CD4-positive, alpha-beta T cell treated with Interleukin-4 for 1 hour (primary cell): ENCODE measurements around the gene UBQLN4.
"Not testable (repeated sequence)": the region's sequence is repeated elsewhere in the genome, so short reads cannot be mapped to it uniquely, and the experiment has no call there.

Experiments used
- DNase-seq, 2 donors: peaks; one replicate each; pipeline ENCODE4 v3.0.0-alpha.2; 2020 to 2022

Gene UBQLN4

DNA sequence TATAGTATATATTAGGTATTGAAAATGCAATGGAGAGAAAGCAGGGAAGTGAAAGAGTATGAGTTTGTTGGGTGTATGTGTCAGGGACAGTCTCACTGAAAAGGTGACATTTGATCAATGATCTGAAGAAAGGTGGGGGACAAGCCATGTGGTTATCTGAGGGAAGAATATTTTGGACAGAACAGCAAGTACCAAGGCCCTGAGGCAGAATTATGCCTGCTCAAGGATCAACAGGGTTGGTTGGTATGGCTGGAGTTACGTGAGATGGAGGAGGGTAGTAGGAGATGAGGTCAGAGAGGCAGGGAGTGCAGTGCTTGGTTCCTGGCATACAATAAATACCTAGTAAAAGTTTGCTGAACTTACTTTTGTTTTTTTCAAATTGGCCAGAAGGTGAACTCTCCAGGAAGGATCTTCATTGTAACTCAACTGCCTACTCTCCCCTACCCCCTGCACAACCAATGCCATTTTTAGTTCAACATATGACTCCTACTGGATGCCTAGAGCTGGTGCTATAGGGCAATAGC, 2.8 kb upstream of the UBQLN4 start:
- DNase-seq = no peak

DNA sequence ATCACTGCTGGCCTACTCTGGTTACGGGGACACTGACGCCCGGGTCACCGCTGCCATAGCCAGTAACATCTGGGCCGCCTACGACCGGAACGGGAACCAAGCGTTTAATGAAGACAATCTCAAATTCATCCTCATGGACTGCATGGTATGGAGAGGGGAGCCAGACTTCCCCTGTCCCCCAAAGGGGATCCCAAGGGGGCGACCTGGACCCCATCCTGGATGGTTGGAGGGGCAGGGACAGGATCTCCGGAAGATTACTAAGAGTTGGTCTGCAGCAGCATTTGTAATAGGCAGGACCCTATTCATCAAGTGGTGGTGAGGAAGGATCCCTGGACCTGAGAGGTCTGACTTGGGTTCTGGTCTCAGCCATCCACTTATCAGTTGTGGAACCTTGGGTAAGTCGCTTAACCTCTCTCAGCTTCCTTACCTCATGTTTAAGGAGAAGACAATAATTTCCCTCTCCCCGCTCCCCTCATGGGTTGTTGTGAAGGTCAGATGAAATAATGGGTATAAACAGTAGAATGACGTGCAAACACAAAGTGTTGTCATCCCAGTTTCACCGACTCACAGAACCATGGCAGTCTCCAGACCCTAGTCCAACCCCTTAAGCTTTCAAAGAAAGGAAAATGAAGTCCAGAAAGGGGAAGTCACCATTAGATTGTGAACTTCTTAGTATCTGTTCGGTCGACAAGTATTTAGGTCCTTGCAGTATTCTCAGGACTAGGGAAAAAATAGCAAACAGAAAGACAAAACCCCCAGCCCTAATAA, 1.9 kb upstream of the UBQLN4 start:
- DNase-seq = no peak

DNA sequence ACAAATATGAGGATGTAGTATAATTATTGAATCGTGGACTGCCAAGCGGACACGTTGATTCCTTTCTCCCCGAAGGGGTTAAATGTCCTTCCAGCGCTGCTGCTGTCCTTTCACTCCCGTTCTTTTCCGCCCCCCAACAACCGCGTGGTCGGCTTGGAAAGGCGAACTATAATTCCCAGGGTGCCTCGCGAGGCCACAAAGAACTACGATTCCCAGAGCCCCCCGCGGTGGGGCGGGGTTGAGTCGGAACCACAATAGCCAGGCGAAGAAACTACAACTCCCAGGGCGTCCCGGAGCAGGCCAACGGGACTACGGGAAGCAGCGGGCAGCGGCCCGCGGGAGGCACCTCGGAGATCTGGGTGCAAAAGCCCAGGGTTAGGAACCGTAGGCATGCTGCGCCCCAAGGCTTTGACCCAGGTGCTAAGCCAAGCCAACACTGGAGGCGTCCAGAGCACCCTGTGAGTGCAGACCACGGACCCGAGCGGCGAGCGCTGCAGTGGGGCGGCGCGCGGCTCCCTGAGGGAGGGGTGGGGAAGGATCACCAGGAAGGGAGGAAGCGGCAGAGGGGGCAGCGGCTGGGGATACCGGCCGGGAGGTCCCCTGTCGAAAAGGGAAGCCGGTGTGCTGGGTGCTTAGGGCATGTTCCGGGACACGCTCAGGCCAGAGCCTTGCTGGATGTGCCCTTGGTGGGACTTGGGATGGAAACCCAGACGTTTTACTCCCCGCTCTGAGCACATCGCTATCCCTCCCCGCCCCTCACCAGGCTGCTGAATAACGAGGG, 1.1 kb upstream of the UBQLN4 start, which contains the start of gene LAMTOR2:
Gene LAMTOR2, plus strand, starts transcription at position 283 of the 781 bp plus-strand sequence. Its CDS starts 108 bp downstream, at position 391.
- DNase-seq = peak; percentile 94 to 96

DNA sequence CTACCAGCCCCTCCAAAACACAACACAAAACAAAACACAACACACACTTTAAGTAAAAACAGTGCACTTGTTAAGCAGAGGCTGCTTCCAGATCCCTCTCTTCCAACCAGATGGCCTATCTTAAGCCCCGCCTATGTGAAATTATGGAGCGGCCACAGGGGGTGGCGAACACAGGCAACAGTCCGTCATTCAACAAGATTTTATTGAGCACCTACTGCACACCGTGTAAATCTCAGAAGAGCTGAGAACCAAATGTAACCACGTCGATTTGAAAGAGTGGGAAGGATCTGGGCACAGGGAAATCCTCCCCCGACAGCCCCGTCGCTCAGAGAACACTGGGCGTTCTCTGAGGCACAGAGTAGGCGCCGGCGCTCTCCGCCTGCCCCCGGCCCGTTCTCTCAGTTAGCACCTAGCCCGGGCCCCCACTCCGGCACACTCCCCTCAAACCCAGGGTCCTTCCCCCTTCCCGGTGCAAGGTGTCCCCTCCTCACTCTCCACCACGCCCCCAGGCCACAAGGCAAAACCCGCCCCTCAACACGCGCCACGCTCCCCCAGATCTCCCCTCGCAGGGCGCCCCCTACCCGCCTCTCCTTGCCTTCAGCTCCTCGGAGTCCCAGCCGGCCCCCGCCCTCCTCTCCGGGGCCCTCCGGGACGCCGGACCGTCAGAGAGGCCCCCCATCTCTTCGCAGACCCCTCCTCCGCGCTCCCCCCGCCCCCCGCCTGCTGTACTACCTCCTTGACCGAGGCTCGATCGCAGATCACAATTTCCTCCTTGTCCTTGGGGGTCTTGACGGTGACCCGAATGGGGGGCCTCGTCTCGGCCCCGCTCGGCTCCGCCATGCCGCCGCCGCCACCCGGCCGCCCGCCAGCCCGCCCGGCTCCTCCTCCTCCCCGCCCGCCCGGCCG, 483 bp downstream of the UBQLN4 start:
- peak; percentile 62 to 73 for DNase-seq

DNA sequence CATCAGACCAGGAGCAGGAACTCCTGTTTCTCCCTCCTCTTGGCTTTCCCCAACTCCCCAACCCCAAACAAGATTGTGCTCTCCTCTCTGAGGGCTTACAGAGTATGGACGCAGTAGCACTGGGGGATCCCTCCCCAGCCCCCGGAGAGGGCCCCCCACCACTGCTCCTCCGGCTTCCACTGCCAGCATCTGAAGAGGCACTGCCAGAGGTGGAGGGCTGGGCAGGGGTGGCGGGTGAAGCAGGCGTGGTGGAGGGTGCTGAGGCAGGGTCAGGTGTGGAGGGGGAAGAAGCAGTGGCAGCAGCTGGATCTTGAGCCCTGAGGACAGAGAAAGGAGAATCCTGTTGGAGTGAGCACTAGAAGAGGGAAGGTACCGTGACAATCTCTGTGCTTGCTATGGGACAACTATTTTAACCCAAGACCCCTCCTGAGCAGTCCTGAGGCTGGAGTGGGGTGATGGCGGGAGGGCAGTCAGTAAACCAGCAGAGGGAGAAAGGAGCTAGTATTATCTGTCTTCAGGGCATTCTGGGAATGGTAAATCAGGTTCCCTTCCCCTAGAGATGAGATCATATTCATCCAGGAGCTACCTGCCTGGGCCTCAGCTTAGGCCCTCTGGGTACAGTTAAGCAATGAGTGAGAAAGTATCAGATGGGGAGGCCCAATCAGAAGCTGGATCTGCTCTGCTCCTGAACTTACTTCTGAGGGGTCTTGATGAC, 2.4 kb downstream of the UBQLN4 start:
- DNase-seq = no peak

DNA sequence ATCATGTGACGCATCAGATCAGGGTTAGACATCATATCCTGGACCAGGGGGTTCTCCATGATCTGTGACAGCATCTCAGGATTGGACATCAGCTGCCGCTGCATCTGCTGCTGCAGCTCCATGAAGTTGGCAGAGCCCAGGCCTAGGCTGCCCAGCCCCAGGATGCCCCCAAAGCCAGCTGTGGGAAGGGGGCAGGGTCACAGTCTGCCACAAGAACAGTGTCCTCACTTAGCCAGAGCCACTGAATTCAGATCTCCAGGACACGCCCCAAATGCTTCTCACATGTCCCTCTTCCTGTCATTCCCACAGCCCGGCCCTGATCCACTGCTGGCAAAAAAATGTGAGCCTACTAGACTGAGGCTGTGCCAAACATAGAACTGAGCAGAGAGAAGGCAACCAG, 3.2 kb downstream of the UBQLN4 start:
- no peak for DNase-seq

DNA sequence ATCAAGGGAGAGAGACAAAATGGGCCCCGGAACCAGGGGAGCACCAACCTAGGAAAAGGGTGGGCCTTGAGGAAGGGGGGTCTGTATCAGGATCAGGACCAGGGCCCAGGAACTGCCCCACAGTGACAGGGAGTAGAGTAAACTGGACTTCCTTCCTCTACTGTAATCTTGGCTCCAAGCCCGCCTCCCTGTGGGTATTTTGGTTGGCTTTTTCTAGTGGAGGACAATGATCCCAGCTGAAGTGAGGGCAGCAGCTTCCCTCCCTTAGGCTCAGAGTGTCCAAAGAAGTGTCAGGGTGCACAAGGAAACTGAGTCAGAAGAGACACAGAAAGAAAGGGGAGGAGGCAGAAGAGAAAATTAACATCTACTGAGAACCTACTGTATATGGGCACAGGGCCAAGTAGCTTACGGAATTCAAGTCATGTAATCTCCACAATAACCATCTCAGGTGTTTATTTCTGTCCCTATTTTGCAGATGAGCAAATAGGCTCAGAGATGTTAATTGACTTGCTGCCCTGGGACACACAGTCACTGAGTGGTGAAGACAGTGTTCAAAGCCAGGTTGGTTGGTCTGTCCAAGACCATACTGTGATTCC, 4.8 kb downstream of the UBQLN4 start:
- no peak for DNase-seq

DNA sequence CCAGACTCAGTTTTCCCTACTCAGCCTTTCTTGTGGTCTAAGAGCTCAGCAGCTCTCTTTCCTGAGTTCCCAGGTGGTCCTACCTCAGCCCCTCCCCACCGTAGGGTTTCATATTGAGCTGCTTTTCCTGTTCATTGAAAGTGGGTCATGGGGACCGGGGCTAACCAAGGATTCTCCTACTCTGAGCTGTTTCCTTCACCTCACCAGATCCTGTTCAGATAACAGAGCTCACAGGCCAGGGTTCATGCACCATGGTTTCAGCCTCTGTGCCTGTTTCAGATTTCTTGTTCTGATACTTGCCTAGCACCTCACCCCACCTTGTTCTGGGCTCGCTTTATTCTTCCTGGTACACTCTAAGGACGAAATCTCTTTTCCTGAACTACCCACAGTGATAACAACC, 8.5 kb downstream of the UBQLN4 start:
- no peak for DNase-seq

DNA sequence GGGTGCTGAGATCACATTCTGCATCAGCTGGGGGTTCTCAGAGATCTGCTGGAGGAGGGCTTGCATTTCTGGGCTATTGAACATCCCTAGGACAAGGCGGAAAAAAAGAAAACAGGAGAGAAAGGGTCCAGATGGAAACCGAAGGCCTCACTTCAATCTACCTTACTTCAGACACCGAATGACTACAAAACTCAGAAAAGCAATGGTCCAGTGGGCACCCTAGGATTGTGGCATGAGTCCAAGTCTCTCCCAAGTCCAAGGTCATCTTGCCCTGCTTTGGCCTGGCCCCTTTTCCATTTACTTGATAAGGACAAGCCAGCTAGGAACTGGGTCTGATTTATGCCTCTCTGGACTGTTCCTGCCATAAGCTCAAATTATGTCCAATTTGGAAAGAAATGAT, 10.8 kb downstream of the UBQLN4 start:
- no peak for DNase-seq

DNA sequence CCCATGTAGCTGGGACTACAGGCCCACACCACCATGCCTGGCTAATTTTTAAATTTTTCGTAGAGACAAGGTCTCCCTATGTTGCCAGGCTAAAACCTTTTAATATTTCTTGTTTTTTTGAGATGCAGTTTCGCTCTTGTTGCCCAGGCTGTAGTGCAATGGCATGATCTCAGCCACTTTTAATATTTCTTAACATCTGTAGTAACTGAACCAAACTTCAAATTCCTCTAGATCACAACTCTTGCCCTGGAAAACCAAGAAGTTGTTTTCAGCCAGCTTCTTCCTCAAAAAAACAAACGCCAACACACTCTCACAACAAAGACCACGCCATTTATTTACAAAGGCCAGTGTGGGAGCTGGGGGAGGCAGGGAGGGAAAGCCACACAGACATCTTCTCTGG, 18.6 kb downstream of the UBQLN4 start:
- DNase-seq = not testable (repeated sequence)

DNA sequence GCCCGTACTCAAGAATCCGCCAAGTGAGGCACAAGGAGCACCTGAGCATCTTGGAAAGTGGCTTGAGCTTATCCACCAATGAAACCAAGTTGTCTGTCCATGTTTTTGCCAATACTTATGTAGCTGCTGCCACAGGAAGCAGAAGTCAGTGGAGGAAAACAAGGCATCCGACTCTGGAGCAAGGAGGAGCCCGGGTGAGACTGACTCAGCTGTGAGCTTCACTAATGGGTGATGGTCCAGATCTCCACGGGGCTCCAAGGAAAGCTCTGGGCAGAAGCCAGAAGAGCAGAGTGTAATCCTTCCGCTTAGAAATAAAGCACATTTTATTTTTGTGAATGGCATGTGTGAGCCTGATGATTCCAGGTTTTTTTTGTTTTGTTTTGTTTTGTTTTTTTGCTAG, 20.6 kb downstream of the UBQLN4 start:
- DNase-seq = no peak

DNA sequence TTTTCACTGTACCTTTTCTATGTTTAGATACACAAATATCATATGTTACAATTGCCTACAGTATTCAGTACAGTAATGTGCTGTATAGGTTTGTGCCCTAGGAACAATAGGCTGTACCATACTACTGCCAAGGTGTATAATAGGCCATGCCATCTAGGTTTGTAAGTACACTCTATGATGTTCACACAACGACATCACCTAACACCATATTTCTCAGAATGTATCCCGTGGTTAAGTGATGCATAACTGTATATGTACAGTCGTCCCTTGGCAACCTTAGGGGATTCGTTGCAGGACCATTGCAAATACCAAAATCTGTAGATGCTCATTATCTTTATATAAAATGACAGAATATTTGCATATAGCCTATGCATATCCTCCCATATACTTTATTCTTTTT, 27.0 kb downstream of the UBQLN4 start:
- no peak for DNase-seq

DNA sequence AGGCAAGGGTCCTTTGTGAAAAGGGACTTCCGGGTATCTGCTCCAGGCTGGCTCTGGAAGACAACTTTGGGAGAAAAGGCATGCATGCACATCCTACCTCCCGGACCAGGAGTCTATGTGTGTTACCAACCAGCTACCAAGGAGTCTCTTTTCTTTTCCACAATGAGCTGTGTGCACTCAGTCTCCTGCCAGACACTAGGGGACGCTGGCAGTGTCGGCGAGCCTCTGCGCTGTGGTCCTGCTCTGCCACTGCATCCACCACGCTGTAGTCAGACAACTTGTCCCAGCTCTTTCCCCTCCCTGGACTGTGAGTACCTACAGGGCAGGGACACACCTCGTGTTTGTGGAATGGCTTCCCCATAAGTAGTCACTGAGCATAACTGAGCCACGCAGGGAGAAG, 27.7 kb downstream of the UBQLN4 start:
- DNase-seq = peak; percentile 24 to 33

DNA sequence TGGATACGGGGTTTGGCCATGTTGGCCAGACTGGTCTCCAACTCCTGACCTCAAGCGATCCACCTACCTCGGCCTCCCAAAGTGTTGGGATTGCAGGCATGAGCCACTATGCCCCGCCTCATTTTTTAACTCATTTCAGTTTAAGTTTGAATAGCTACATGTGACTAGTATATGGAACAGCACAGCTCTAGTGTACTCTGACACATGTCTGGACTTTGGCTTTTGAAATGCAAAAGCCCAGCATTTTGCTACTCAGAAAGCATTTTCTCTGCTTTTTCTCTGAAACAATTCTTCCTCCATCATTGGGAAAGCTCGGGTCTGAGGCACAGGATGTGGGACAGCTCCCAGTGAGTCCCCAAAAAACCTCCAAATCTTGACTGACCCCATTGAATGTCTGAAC, 28.8 kb downstream of the UBQLN4 start:
- no peak for DNase-seq

DNA sequence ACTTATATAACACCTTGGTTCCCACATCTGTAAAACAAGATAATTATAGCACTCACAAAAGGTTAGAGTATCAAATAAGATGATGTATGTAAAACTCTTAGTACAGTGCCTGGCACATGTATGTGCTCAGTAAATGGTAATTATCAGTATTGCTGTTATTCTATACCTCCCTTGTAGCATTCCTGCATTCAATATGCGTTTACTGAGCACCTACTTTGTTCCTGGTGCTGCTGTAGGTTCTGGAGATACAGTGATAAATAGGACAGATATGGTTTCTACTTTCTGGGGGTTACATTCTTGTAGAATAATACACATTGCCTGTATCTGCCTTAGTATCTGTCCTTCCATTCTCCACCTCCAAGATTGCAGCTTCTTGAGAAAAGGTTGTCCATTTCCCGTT, 31.6 kb downstream of the UBQLN4 start:
- no peak for DNase-seq

DNA sequence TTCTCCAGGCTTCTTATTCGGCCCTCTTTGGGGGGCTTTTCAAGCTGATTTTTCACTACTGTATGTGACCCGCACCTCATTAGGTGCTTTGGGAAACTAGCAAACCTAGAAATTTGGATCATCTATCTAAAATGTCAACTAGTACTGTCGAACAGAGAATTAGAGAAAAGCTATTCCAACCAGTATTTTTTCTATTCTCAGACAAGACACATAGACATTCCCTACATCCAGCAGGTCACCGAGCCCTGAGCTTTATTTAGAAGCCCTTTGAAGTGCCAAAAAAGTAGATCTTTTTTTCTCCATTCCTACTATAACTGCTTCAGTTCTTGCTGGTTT, 32.5 kb downstream of the UBQLN4 start:
- DNase-seq = no peak

DNA sequence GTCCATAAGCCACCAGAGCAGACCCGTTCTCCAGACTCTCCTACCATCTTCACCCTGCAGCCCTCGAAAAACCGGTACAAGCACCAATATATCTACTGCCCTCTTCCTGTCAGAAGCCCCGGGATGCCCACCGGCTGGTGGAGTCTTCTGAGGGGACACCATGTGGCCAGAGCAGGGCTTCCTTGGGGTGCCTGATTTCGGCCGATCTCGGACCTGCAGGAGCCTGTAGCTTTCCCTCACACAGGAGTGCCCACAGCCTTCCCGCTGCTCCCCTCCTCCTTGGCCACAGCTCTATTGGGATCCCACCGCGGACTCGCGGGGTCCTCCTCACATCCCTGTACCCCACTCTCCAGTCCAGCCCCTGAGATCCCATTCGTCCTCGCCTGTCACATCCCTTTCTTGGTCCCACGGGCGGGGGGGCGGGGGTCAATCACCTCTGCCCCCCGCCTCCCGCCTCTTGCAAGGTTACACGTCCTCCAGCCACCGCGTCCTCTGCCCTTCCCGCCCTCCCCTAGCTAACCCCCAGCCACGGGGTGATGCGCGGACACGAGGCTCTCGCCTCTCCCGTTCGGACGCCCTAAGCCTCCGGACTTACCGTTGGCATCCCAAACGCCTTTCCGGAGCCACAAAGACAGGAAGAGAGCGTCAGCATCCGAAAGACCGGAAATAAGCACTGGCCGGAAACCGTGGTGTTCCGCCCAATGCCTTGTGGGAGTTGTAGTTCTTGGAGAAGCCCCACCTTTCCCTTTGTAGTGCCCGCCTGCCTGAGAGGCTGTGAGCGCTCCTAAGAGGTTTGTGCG, 33.1 kb downstream of the UBQLN4 start, which contains the start of gene SSR2:
Gene SSR2, minus strand, starts transcription at position 659 of the 800 bp plus-strand sequence. CDS start 784 bp downstream, outside the sequence.
- DNase-seq = peak; percentile 89 to 91

DNA sequence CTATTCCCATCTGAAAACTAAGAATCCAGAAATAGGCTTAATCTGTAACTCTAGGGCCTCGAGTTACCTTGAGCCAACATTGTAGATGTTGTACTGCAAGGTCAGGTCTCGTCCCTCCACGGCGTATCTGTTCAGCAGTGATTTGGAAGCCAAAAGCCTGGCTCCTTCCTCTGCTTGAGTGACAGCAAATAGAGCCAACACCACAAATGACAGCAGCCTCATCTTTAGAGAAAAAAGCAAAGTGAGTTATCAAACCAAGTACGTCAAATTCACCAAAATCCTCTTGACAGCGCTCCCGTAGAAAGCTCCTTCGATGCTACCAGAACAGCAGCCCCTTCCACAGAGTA, 33.7 kb downstream of the UBQLN4 start:
- no peak for DNase-seq

DNA sequence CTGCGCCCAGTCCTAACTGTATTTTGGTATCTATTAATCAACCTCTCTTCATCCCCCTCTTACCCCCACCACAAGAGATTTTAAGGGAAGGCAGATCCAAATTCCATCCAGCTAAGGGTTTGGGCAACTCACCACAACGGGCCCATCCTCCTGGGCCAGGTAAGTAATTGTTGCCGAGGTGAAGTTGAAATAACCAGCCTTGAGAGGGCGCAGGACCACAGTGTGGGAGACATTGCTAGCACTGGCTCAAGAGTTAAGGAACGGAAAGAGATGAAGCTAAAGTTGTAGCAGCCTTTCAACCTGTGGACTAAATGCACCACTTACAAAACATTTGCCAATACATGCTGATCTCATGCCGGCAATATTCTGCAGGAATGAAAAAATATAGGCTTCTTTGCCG, 38.8 kb downstream of the UBQLN4 start:
- DNase-seq = no peak

DNA sequence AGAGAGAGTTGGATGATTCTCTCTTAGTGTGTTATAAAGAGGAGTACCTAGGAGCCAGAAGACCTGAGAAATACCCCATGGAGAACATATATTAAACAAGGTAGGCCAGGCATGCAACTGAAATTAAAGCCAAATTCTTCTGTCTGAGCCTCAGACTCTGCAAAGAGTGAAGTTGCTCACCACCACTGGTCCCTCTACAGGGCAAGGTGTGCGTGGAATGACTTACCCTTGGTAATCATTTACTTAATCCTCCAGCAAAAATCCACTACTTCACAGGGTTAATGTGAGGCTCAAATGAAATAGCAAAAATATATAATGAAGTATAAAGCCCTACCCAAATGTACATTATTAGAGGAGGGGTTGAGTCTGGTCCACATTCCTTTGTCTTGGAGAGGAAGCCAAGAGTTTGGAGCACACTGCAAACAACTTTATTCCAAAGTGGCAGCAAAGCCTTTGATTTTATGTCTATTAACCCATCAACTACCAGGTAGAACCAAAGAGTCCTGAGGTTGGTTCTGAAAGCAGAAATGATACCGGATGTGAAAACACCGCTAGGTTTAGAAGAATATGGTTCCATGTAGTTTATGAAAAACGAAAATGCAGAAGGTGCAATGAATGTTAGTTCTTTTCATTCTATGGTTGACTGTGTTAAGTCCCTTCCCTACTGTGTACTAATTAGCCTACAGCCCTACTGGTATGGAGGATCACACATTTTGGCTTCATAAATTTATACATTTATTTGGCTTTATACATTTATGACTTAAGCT, 41.4 kb downstream of the UBQLN4 start:
- no peak for DNase-seq
